ENCODE data around the gene UVRAG. TPM values are rescaled to one million over a fixed set of nuclear protein-coding genes. Genes with fewer than 3 reads are reported as not detected.

Gene UVRAG
- total RNA-seq, 2 experiments from 2014 or later = 16.5 to 19.5 TPM

- H3K9me3 ChIP-seq (ENCODE audit: control insufficient read depth in 1 of 2, insufficient read depth in 1 of 2, low read length in 2 of 2) = no peaks in the 10 kb centered on the region
- H3K27ac ChIP-seq (ENCODE audit: low read depth in 1 of 2, low read length in 2 of 2) = no peak overlapping the region
- Mint-ChIP-seq H3K27ac (no peak overlapping the region), H3K36me3 (ENCODE audit: low read depth) (no peaks in the 10 kb centered on the region), H3K27me3 (no peaks in the 10 kb centered on the region), H3K9me3 (no peaks in the 10 kb centered on the region), H3K4me1 (ENCODE audit: low read depth) (no peaks in the 10 kb centered on the region), H3K4me3 (no peak overlapping the region)
- no peaks in the 10 kb centered on the region for H3K27me3 ChIP-seq (ENCODE audit: control insufficient read depth in 1 of 2, insufficient read depth in 2 of 2, low read length in 2 of 2)
- CTCF ChIA-PET = no interaction called here
- ATAC-seq (ENCODE audit: poor library complexity) (no peak), DNase-seq (no peak)
- POLR2A ChIA-PET = no interaction called here
- intact Hi-C loops (cut with DNase I, micrococcal nuclease) = no loop called here
- no peaks in the 10 kb centered on the region for H3K36me3 ChIP-seq (ENCODE audit: insufficient read depth, low read length)
- no peaks in the 10 kb centered on the region for H3K4me1 ChIP-seq (ENCODE audit: insufficient read depth, low read length)
- no peak for TF ChIP-seq CTCF (IDR thresholded peaks at IDR 0.05)
- H3K4me3 ChIP-seq (ENCODE audit: low read length) = no peak overlapping the region
Observed at GRCh38 chr11:76173663-76174062, 358.7 kb downstream of the UVRAG start.

GRCh38 chr11:76174330-76174729 is 359.3 kb downstream of the UVRAG start:
- Mint-ChIP-seq H3K27ac (no peak overlapping the region), H3K27me3 (no peaks in the 10 kb centered on the region), H3K4me3 (no peak overlapping the region), H3K36me3 (ENCODE audit: low read depth) (no peaks in the 10 kb centered on the region), H3K9me3 (no peaks in the 10 kb centered on the region), H3K4me1 (ENCODE audit: low read depth) (no peaks in the 10 kb centered on the region)
- H3K4me3 ChIP-seq (ENCODE audit: low read length) = no peak overlapping the region
- ATAC-seq (ENCODE audit: poor library complexity) (no peak), DNase-seq (no peak)
- no peak overlapping the region for H3K27ac ChIP-seq (ENCODE audit: low read depth in 1 of 2, low read length in 2 of 2)
- H3K4me1 ChIP-seq (ENCODE audit: insufficient read depth, low read length) = no peaks in the 10 kb centered on the region
- CTCF ChIA-PET = no interaction called here
- no peaks in the 10 kb centered on the region for H3K36me3 ChIP-seq (ENCODE audit: insufficient read depth, low read length)
- TF ChIP-seq CTCF (IDR thresholded peaks at IDR 0.05) = no peak
- no peaks in the 10 kb centered on the region for H3K9me3 ChIP-seq (ENCODE audit: control insufficient read depth in 1 of 2, insufficient read depth in 1 of 2, low read length in 2 of 2)
- intact Hi-C loops (cut with DNase I, micrococcal nuclease) = no loop called here
- POLR2A ChIA-PET = no interaction called here
- no peaks in the 10 kb centered on the region for H3K27me3 ChIP-seq (ENCODE audit: control insufficient read depth in 1 of 2, insufficient read depth in 2 of 2, low read length in 2 of 2)

GRCh38 chr11:76175783-76176182 is 360.8 kb downstream of the UVRAG start:
- H3K4me3 ChIP-seq (ENCODE audit: low read length) = no peak overlapping the region
- H3K4me1 ChIP-seq (ENCODE audit: insufficient read depth, low read length) = no peaks in the 10 kb centered on the region
- H3K27ac ChIP-seq (ENCODE audit: low read depth in 1 of 2, low read length in 2 of 2) = no peak overlapping the region
- DNase-seq = no peak
- no peaks in the 10 kb centered on the region for H3K27me3 ChIP-seq (ENCODE audit: control insufficient read depth in 1 of 2, insufficient read depth in 2 of 2, low read length in 2 of 2)
- no peaks in the 10 kb centered on the region for H3K9me3 ChIP-seq (ENCODE audit: control insufficient read depth in 1 of 2, insufficient read depth in 1 of 2, low read length in 2 of 2)
- H3K9me3 Mint-ChIP-seq = no peaks in the 10 kb centered on the region
- no peak for ATAC-seq (ENCODE audit: poor library complexity)
- no peaks in the 10 kb centered on the region for H3K4me1 Mint-ChIP-seq (ENCODE audit: low read depth)
- ChIA-PET CTCF (no interaction called here), POLR2A (no interaction called here)
- intact Hi-C loops (cut with DNase I, micrococcal nuclease) = no loop called here
- H3K36me3 ChIP-seq (ENCODE audit: insufficient read depth, low read length) = no peaks in the 10 kb centered on the region
- H3K27me3 Mint-ChIP-seq = no peaks in the 10 kb centered on the region
- TF ChIP-seq CTCF (IDR thresholded peaks at IDR 0.05) = no peak
- H3K4me3 Mint-ChIP-seq = no peak overlapping the region
- H3K27ac Mint-ChIP-seq = no peak overlapping the region
- no peaks in the 10 kb centered on the region for H3K36me3 Mint-ChIP-seq (ENCODE audit: low read depth)

Data from CD4-positive, alpha-beta T cell (primary cell).